ENCODE results near the gene TMEM248. TPM values are rescaled to one million over a fixed set of nuclear protein-coding genes. Genes with fewer than 3 reads are reported as not detected.
A peak's percentile ranks its signal among the peaks of the same experiment; 100 is the strongest.
"Not testable (repeated sequence)": the region's sequence is repeated elsewhere in the genome, so short reads cannot be mapped to it uniquely, and the experiment has no call there.

Gene TMEM248
- polyA plus RNA-seq, 1 donor = 48.1 TPM

- DNase-seq (ENCODE audit: low read depth) = no peak
These were observed 29.3 kb downstream of the TMEM248 start for GRCh38 chr7:66950311-66950710.

- DNase-seq (ENCODE audit: low read depth) = no peak
These were observed 29.7 kb downstream of the TMEM248 start for GRCh38 chr7:66950763-66951162.

GRCh38 chr7:66952343-66953043 is 31.5 kb downstream of the TMEM248 start:
- no peak for DNase-seq (ENCODE audit: low read depth)

- no peak for DNase-seq (ENCODE audit: low read depth)
These were observed 32.0 kb downstream of the TMEM248 start for GRCh38 chr7:66953044-66953427.

- no peak for DNase-seq (ENCODE audit: low read depth)
These were observed 36.7 kb downstream of the TMEM248 start for GRCh38 chr7:66957595-66958290.

- DNase-seq (ENCODE audit: low read depth) = no peak
These were observed 37.7 kb downstream of the TMEM248 start for GRCh38 chr7:66958538-66959350.

GRCh38 chr7:66960192-66960591 is 39.2 kb downstream of the TMEM248 start:
- no peak for DNase-seq (ENCODE audit: low read depth)

- no peak for DNase-seq (ENCODE audit: low read depth)
These were observed 40.1 kb downstream of the TMEM248 start for GRCh38 chr7:66961096-66961495.

GRCh38 chr7:66964411-66964810 is 43.4 kb downstream of the TMEM248 start:
- no peak for DNase-seq (ENCODE audit: low read depth)

- no peak for DNase-seq (ENCODE audit: low read depth)
These were observed 46.0 kb downstream of the TMEM248 start for GRCh38 chr7:66967029-66967428.

GRCh38 chr7:66969001-66969400 is 48.0 kb downstream of the TMEM248 start:
- not testable (repeated sequence) for DNase-seq (ENCODE audit: low read depth)

GRCh38 chr7:66970310-66970709 is 49.3 kb downstream of the TMEM248 start:
- DNase-seq (ENCODE audit: low read depth) = no peak

- no peak for DNase-seq (ENCODE audit: low read depth)
These were observed 54.1 kb downstream of the TMEM248 start for GRCh38 chr7:66974986-66975590.

- DNase-seq (ENCODE audit: low read depth) = not testable (repeated sequence)
These were observed 57.3 kb downstream of the TMEM248 start for GRCh38 chr7:66978312-66978711.

GRCh38 chr7:66979013-66979412 is 58.0 kb downstream of the TMEM248 start:
- DNase-seq (ENCODE audit: low read depth) = not testable (repeated sequence)

GRCh38 chr7:66980336-66980735 is 59.3 kb downstream of the TMEM248 start:
- DNase-seq (ENCODE audit: low read depth) = not testable (repeated sequence)

- DNase-seq (ENCODE audit: low read depth) = not testable (repeated sequence)
These were observed 68.5 kb downstream of the TMEM248 start for GRCh38 chr7:66989552-66989951.

GRCh38 chr7:66994051-66994450 is 73.0 kb downstream of the TMEM248 start:
- DNase-seq (ENCODE audit: low read depth) = not testable (repeated sequence)

GRCh38 chr7:66994691-66995049 is 73.6 kb downstream of the TMEM248 start:
- not testable (repeated sequence) for DNase-seq (ENCODE audit: low read depth)

- peak; percentile 99 for DNase-seq (ENCODE audit: low read depth)
These were observed 74.2 kb downstream of the TMEM248 start, which contains the start of gene SBDS for GRCh38 chr7:66995050-66995776. SBDS (minus strand) TSS chr7:66995586; CDS start chr7:66995417, 169 bp downstream.
